GM19372 (cell line): Measurements from ENCODE around the gene NXPH3.
"Not testable (repeated sequence)": the region's sequence is repeated elsewhere in the genome, so short reads cannot be mapped to it uniquely, and the experiment has no call there.

Experiments used
- ATAC-seq: cut with Tn5 transposase; IDR thresholded peaks from one replicate; pipeline ENCODE4 v1.9.1; 2021; ENCODE audit warnings: mild to moderate bottlenecking, low read depth, moderate library complexity; ENCODE audit not compliant: unreplicated experiment

Gene NXPH3

GRCh38 chr17:49575679-49576087 is at the start of gene NXPH3:
Gene NXPH3 (plus strand): TSS chr17:49575871. CDS start chr17:49576220, 349 bp downstream.
- ATAC-seq, result no peak

DNA sequence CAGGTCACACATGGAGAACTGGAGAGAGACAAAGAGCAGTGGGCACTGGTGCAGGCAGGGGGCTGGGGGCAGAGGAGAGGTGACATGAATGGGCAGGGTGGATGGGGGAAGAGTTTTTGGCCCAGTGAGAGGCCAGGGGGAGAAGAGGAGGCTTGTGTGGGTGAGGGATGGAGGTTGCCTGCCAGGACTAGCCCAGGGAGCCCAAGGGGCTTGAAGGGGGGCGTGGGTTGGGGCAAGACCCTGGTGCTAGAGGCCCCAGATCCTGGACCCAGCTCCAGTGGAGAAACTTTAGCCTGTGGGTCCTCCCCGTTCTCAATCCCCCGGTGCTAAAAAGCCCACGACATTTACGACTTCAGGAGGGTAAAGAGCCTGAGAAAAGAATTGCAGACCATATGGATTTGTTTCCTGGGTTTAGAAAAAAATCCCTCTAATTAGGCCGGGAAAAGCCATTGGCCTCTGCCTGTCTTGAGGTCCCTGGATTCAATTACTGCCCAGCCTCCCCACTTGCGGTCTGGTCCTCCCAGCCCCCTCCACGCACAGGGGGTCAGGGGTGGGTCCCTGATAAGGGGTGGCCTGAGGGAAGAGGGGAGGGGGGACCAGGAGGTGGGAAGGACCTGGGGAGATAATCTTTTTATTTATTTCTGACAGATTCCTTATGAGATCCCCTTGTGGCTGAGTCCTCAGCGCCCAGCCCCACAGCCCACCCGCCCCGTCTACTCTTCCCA is 47.6 kb upstream of the NXPH3 start:
- no peak for ATAC-seq

GRCh38 chr17:49528966-49529365 is 46.7 kb upstream of the NXPH3 start:
- ATAC-seq, result no peak

GRCh38 chr17:49530118-49530517 is 45.6 kb upstream of the NXPH3 start:
- ATAC-seq, result no peak

GRCh38 chr17:49543860-49544259 is 31.8 kb upstream of the NXPH3 start:
- no peak for ATAC-seq

DNA sequence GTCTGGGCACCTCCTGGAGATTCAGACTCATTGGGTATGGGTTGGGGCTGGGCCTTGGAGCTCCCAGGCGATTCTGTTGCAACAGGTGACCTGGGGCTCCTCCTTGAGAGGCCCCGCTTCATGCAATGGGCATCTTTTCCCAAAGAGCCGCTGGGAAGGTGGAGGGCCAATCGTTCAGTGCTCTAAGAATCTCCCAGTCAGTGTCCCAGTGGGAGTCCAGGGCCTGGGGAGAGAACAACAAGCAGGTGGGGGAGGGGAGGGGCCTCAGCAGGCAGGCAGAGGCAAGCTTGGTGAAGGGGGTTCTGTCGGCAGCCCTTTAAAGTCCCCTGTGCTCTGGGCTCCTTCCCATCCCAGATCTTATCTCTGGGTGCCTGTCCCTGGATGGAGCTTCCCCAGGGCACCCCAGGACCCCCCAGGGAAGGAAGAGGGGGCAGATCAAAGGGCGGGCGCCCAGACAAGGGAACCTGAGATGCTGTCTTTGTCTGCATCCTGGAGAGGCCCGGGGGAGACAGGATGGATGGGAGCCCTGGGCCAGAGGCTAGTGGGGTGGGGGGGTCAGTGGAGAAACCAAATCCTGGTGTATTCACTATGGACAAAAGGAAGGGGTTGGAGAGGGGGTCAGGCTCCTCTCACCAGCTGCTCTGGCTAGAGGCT is 30.5 kb upstream of the NXPH3 start:
- ATAC-seq, result no peak

- ATAC-seq, result no peak
These were observed 29.7 kb upstream of the NXPH3 start for GRCh38 chr17:49545806-49546545.

- ATAC-seq, result no peak
These were observed 28.8 kb upstream of the NXPH3 start for GRCh38 chr17:49546546-49547535.

- no peak for ATAC-seq
These were observed 28.1 kb upstream of the NXPH3 start for GRCh38 chr17:49547566-49547965.

DNA sequence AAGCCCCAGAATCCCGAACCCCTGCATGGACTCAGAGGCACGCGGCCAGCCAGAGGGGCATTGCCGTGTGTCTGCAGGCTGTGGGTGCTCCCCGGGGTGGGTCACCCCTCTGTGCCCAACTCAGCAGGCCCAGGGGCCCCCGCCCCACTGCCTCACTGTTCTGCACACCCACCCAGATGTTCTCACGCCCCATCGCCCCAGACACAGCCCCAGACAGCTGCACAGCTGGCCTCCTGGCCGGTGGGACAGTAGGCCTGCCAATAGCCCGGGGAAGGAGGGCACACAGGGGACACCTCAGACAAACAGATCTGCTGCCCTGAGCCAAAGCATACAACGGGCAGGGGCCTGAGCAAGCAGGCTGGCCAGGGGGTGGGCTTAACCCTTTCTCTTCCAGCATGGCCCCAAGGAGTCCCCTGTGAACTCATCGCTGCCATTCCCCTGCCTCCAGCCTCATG is 27.6 kb upstream of the NXPH3 start:
- no peak for ATAC-seq

GRCh38 chr17:49548506-49549310 is 27.0 kb upstream of the NXPH3 start:
- no peak for ATAC-seq

DNA sequence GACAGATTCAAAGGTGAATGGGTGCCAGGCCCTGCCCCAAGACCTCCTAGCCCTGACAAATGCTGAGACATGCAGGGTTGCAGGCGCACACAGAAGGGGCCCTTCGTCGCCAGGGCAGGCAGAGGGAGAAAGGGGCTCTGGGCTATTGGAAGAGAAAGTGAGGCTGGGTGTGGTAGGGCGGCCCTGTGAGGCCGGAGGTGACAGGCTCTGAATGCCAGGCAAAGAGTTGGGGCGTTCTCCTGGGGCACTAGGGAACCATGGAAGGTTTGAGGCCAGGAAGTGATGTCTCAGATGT is 26.4 kb upstream of the NXPH3 start:
- no peak for ATAC-seq

DNA sequence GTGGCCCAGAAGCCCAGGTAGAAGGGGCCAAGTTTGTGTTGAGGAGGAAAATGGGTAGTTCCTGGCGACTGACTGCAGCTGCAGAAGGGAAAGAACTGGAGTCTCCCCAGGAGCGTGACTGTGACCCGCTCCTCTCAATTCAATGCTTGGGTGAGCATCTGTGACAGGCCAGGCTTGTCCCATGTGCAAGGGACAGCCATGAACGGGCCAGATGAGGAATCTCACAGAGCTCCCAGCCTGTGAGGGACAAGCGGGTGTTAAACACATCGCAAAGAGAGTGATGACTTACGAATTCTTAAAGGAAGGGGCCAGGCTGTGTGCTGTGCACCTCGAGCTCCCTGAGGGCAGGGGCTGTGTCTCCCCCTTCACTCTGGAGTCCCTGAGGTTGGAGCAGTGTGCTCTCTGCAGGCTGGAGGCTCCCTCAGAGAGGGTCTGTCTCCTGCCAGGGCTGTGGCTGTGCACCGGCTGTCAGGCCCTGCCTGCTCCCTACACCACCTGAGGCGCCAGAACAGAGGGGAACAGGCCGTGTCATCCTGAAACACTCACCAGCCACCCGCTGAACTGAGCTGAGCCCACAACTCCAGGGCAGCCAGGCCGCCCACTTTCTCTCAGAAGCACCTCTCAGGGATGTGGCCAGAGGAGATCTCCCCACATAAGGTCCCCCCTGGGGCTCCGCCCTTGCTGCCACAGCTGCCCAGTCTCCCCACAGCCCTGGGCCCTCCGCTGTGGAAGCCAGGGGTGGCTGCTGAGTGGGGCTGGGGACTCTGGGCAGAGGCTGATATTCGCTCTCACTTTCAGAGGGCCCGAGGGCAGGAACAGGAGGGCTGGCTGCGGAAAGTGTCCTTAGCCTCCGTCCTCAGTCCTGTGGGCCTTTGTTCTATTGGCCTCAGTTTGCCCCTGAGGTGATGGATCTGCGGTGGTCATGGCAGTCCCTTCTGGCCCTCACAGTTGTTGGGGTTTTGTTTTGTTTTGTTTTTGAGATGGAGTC is 25.7 kb upstream of the NXPH3 start:
- no peak for ATAC-seq

GRCh38 chr17:49550764-49551163 is 24.9 kb upstream of the NXPH3 start:
- not testable (repeated sequence) for ATAC-seq

DNA sequence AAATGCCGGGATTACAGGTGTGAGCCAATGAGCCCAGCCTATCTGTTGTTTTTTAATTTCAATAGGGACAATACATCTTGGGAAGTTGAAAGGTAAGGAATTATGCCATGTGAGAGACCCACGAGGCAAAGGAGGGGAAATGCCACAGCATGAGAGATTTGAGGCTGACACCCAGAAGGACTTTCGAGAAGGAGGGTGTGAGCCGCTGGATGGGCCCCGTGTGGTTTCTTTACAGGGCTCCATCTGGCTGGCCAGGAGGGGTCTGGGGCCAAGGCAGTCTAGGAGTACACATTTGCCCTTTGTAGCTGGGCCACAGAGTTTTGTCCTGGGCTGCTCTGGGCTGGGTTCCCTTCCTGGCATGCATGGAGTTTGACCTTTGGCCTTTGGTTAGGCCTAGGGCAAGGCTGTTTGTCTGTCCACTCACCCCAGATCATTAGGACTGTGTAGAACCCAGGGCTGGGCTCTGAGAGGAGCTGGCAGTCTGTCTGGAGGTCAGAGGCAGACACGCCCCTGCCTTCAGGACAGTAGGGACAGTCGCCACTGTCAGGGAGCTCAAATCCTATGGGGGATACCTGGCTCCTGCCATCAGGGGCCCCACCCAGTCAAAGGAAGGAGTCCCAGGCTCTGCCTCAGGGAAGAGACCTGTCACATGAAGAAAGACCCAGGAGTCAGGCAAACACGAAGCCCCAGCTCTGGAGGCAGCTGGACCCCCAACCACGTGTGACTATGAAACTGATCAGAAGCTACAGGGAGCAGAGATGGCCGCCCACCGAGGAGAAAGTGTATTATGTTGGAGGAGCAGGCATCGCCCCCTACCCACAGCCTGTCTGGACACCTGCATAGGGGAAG is 24.2 kb upstream of the NXPH3 start:
- ATAC-seq, result no peak

GRCh38 chr17:49552070-49552751 is 23.5 kb upstream of the NXPH3 start:
- no peak for ATAC-seq
